Esophagus squamous epithelium (tissue), 4 donors: ENCODE measurements around the gene CGB2.

Experiments used
- POLR2A ChIP-seq, 4 donors: fragments of 450-650 bp; IDR thresholded peaks; one replicate each; pipeline ENCODE4 v1.6.1; 2017; ENCODE audit warnings: antibody characterized with exemption in 4 of 4, mild to moderate bottlenecking in 4 of 4, moderate library complexity in 3 of 4
- TF ChIP-seq, protein P1 (sequence below), 6 experiments: fragments of 450-650 bp in 4 of 6; fragments of 200-600 bp in 2 of 6; sonication (generic) in 2 of 6; IDR thresholded peaks; one replicate each; pipeline ENCODE4 v1.5.1; 2016 to 2019; ENCODE audit warnings: antibody characterized with exemption in 6 of 6, mild to moderate bottlenecking in 4 of 6, moderate library complexity in 4 of 6

DNA sequence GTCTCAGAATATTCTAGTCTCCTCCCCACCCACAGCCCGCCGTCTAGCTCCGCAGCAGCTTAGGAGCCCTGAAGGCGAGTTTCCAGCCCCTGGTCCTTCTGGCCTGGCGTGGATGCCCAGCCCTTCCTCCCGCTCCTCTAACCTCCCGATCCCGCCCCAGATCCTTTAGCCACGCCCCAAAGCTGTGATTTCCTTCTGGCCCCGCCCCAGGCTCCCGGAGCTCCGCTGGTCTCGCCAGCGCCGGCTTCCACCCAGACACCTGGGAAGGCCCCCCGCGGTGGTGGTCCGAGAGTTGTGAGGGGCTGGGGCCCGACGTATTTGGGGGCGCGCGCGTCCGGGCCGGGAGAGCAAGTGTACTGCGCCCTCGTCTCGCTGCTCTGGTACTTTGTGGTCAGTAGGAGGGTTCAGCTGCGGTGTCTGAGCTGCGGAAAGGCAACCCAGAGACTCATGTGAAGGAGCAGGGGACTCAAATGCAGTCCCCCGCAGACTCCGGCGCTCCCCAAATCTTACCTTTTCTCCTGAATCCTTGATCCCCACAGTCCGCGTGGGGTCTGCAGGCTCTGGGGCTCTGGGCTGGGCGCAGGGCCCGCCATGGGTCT, 26.0 kb downstream of the CGB2 start, which contains the start of gene CGB7:
- TF ChIP-seq POLR2A (IDR thresholded peaks at IDR 0.05), result no peak
- TF ChIP-seq, protein P1, sequence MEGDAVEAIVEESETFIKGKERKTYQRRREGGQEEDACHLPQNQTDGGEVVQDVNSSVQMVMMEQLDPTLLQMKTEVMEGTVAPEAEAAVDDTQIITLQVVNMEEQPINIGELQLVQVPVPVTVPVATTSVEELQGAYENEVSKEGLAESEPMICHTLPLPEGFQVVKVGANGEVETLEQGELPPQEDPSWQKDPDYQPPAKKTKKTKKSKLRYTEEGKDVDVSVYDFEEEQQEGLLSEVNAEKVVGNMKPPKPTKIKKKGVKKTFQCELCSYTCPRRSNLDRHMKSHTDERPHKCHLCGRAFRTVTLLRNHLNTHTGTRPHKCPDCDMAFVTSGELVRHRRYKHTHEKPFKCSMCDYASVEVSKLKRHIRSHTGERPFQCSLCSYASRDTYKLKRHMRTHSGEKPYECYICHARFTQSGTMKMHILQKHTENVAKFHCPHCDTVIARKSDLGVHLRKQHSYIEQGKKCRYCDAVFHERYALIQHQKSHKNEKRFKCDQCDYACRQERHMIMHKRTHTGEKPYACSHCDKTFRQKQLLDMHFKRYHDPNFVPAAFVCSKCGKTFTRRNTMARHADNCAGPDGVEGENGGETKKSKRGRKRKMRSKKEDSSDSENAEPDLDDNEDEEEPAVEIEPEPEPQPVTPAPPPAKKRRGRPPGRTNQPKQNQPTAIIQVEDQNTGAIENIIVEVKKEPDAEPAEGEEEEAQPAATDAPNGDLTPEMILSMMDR (IDR thresholded peaks at IDR 0.05), result no peak
